ENCODE measurements around the gene SNAI3. TPM values are rescaled to one million over a fixed set of nuclear protein-coding genes. Genes with fewer than 3 reads are reported as not detected.

The SNAI3 gene
- total and polyA plus RNA-seq, 2 of the 4 experiments (the other 2 are of a cell fraction), result 0.21 TPM; not detected in 1

GRCh38 chr16:88657371-88657770 lies 28.9 kb downstream of the SNAI3 start:
- ATAC-seq (ENCODE audit: low read depth) (no peak), DNase-seq (no peak)
- Histone ChIP-seq H2BK15ac (ENCODE audit: low read depth, low read length) (no peak overlapping the region), H3K4me1 (ENCODE audit: control insufficient read depth, insufficient read depth, low read length) (no peaks in the 10 kb centered on the region), H3K18ac (ENCODE audit: low read depth, low read length) (no peak overlapping the region), H3K36me3 (ENCODE audit: control insufficient read depth, insufficient read depth, low read length) (peaks cover 13% of the 10 kb centered on the region), H4K91ac (ENCODE audit: insufficient read depth, low read depth, low read length) (no peak overlapping the region), H3K23ac (ENCODE audit: low read depth, low read length) (no peak overlapping the region), H2BK20ac (ENCODE audit: low read depth, low read length) (no peak overlapping the region), H3K27ac (ENCODE audit: insufficient read depth, low read length) (no peak overlapping the region), H4K5ac (ENCODE audit: low read depth, low read length) (no peak overlapping the region), H3K79me1 (ENCODE audit: low read depth in 1 of 2, low read length in 2 of 2) (peaks cover 5 to 31% of the 10 kb centered on the region in 2 experiments), H2AK5ac (ENCODE audit: low read depth, low read length) (no peak overlapping the region), H3K56ac (ENCODE audit: extremely low read depth, insufficient read depth, low read length) (no peak overlapping the region), H4K8ac (ENCODE audit: low read depth in 2 of 2, low read length in 2 of 2) (no peak overlapping the region), H3K27me3 (ENCODE audit: control insufficient read depth, insufficient read depth, low read length) (no peaks in the 10 kb centered on the region), H3K14ac (replicated peaks; ENCODE audit: low read depth, low read length) (no peak overlapping the region), H4K20me1 (ENCODE audit: insufficient read depth, low read length) (0 out of 2 replicates have a peak, but pooled peaks cover 5% of the 10 kb centered on the region), H3K9ac (ENCODE audit: low read depth, low read length) (no peak overlapping the region), H3K9me1 (ENCODE audit: insufficient read depth, low read length) (no peaks in the 10 kb centered on the region), H3K9me3 (ENCODE audit: control insufficient read depth, insufficient read depth, low read length) (no peaks in the 10 kb centered on the region), H3K4ac (ENCODE audit: low read depth, low read length) (no peak overlapping the region), H2AK9ac (replicated peaks; ENCODE audit: low read depth, low read length, poor library complexity) (no peak overlapping the region), H2BK5ac (ENCODE audit: low read depth, low read length, poor library complexity, severe bottlenecking) (no peak overlapping the region), H3K4me2 (ENCODE audit: low read depth, low read length) (no peak overlapping the region), H2AFZ (replicated peaks; ENCODE audit: low read length, poor library complexity) (no peak overlapping the region), H2BK120ac (ENCODE audit: low read depth, low read length) (no peak overlapping the region), H3K4me3 (ENCODE audit: insufficient read depth, low read depth, low read length) (no peak overlapping the region)
- TF ChIP-seq FOS (IDR thresholded peaks at IDR 0.05; ENCODE audit: low read depth, low read length), result no peak
- no peak for TF ChIP-seq CHD1 (IDR thresholded peaks at IDR 0.05; ENCODE audit: low read depth, low read length)
- TF ChIP-seq RFX5 (IDR thresholded peaks at IDR 0.05; ENCODE audit: low read depth, low read length), result no peak
- no peak for TF ChIP-seq SMC3 (IDR thresholded peaks at IDR 0.05; ENCODE audit: low read depth, low read length)
- no peak for TF ChIP-seq NFE2L2 (IDR thresholded peaks at IDR 0.05; ENCODE audit: low read depth, low read length)
- no peak for TF ChIP-seq MAFK (IDR thresholded peaks at IDR 0.05; ENCODE audit: low read depth, low read length)
- no peak for TF ChIP-seq MXI1 (IDR thresholded peaks at IDR 0.05; ENCODE audit: borderline replicate concordance, low read depth, low read length)
- no peak for TF ChIP-seq POLR2A (IDR thresholded peaks at IDR 0.05; ENCODE audit: low read depth, low read length)
- no peak for TF ChIP-seq ELK1 (IDR thresholded peaks at IDR 0.05; ENCODE audit: borderline replicate concordance, low read depth, low read length)
- TF ChIP-seq RCOR1 (IDR thresholded peaks at IDR 0.05; ENCODE audit: insufficient replicate concordance, low read length), result no peak
- TF ChIP-seq RAD21 (IDR thresholded peaks at IDR 0.05; ENCODE audit: low read length), result no peak
- TF ChIP-seq BHLHE40 (IDR thresholded peaks at IDR 0.05; ENCODE audit: low read depth, low read length), result no peak
- intact Hi-C loops (cut with micrococcal nuclease) (no loop called here), dilution Hi-C loops (cut with HindIII; ENCODE audit: low sequenced_read_pairs, unreplicated experiment) (no loop called here), in situ Hi-C loops (cut with MboI; ENCODE audit: low sequenced_read_pairs) (no loop called here)
- ChIA-PET CTCF (no interaction called here), POLR2A (ENCODE audit: unreplicated experiment) (no interaction called here)
- WGBS, 2 experiments (ENCODE audit: extremely low coverage in 2 of 2, insufficient read length in 1 of 2), result 92% methylated on average over 16 of the region's 19 CpGs; no CpG with 5 or more reads in 1 of the 2 experiments
- no TSS peak for BruUV-seq (replicated peaks)

Data from IMR-90 (cell line).